Naive B cell (primary cell): ENCODE data around the gene RUVBL2. TPM values are rescaled to one million over a fixed set of nuclear protein-coding genes. Genes with fewer than 3 reads are reported as not detected.

Experiments used
- ATAC-seq, 2 donors: fragments of 150-1000 bp; cut with Tn5 transposase; 2 replicates each; pipeline ENCODE4 v1.10.0; 2021; ENCODE audit warnings: low read depth in 2 of 2, mild to moderate bottlenecking in 2 of 2, moderate library complexity in 2 of 2
- DNase-seq: peaks from one replicate; pipeline ENCODE4 v3.0.0; 2022
- H3K27ac Mint-ChIP-seq, 6 donors: one replicate each; pipeline ENCODE4 v1.8.0; 2020 to 2022; ENCODE audit warnings: mild to moderate bottlenecking in 6 of 6, mixed read lengths in 6 of 6, moderate library complexity in 5 of 6, inconsistent platforms in 2 of 6
- H3K27me3 Mint-ChIP-seq, 3 donors: one replicate each; pipeline ENCODE4 v1.8.0; 2021 to 2022; ENCODE audit warnings: mixed read lengths in 3 of 3, mild to moderate bottlenecking in 1 of 3
- H3K36me3 Mint-ChIP-seq, 2 donors: one replicate each; pipeline ENCODE4 v1.8.0; 2020 to 2022; ENCODE audit warnings: mixed read lengths in 2 of 2, inconsistent platforms in 1 of 2, mild to moderate bottlenecking in 1 of 2
- H3K4me1 Mint-ChIP-seq, 3 donors: one replicate each; pipeline ENCODE4 v1.8.0; 2020 to 2022; ENCODE audit warnings: mixed read lengths in 3 of 3, inconsistent platforms in 1 of 3, mild to moderate bottlenecking in 1 of 3, moderate library complexity in 1 of 3
- H3K4me3 Mint-ChIP-seq, 8 donors: one replicate each; pipeline ENCODE4 v1.8.0; 2020 to 2022; ENCODE audit warnings: mild to moderate bottlenecking in 8 of 8, mixed read lengths in 8 of 8, moderate library complexity in 8 of 8, inconsistent platforms in 2 of 8
- H3K9me3 Mint-ChIP-seq, 7 donors: one replicate each; pipeline ENCODE4 v1.8.0; 2020 to 2022; ENCODE audit warnings: mixed read lengths in 7 of 7, mild to moderate bottlenecking in 5 of 7, inconsistent platforms in 2 of 7, moderate library complexity in 1 of 7
- polyA plus RNA-seq, 6 donors: library from polyadenylated mRNA; unstranded; fragments of 300-500 nt; fragmentation: Illumina TruSeq; gene quantifications; one replicate each; pipeline ENCODE4 v1.2.3, GENCODE V29; 2021; ENCODE audit warnings: low read depth in 6 of 6

RUVBL2 gene
- polyA plus RNA-seq, 6 donors from 2014 or later = 39.7 to 63.2 (median 50.0) TPM

DNA sequence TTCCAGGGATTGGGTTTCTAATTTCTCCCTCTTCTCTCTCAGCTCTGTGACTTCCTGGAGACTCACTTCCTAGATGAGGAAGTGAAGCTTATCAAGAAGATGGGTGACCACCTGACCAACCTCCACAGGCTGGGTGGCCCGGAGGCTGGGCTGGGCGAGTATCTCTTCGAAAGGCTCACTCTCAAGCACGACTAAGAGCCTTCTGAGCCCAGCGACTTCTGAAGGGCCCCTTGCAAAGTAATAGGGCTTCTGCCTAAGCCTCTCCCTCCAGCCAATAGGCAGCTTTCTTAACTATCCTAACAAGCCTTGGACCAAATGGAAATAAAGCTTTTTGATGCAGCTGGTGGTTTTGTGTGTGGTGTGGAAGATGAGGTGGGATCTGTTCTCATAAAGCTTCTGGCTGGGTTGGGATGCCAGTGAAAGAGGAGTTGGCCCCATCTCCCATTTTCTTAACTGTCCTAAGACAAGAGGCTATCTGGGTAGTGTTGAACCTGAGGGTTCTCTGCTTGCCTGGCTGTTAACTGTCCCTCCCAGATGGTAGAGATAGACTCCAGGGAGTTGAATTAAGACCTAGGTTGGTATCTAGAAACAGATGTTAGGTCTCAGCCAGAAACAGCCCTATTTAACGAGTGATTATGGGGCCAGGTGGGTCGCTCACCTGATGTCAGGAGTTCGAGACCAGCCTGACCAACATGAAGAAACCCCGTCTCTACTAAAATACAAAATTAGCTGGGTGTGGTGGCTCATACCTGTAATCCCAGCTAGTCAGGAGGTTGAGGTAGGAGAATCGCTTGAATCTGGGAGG lies 26.9 kb upstream of the RUVBL2 start:
- H3K27ac Mint-ChIP-seq = peak overlapping the region in 4 of 6 donors; percentile 94 to 99 (median 97)
- H3K27me3 Mint-ChIP-seq = no peaks in the 10 kb centered on the region
- ATAC-seq (no peak), DNase-seq (no peak)
- H3K4me1 Mint-ChIP-seq = peaks cover 57 to 69% (median 64%) of the 10 kb centered on the region in 3 donors
- peaks cover 0 to 2% (median 0%) of the 10 kb centered on the region in 7 donors for H3K9me3 Mint-ChIP-seq
- peak overlapping the region; percentile 96 to 100 (median 98) for H3K4me3 Mint-ChIP-seq
- peaks cover 5 to 12% of the 10 kb centered on the region in 2 donors for H3K36me3 Mint-ChIP-seq

DNA sequence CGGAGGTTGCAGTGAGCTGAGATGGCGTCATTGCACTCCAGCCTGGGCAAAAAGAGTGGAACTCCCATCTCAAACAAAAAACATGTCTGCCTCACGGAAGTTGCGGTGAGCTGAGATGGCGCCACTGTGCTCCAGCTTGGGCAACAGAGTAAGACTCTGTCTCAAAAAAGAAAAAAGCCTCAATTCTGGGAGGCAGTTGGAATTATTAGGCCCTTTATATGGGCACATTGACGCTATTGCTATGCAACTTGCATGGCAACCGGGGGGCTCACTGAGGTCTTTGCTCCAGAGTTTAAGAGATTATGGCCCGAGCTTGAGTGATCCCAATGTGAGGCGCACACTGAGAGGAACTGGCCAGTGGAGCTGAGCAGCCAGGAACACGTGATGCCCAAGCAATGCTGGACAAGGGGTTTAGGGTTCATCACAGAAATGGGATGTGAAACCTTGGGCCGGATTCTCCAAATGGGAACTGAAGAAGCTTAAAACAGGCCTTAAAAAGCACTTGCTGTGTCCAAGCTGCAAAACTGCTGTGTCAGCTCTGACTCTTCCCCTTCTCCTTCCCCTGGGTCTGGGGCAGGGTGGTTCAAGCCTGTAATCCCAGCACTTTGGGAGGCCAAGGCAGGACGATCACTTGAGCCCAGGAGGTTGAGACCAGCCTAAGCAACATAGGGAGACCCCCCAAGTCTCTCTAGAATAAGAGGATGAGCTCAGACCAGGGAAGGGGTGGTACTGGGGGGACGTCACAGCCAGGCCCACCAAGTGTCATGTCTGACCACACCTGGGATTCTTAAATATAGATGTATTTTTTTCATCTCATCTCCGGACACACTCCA lies 26.1 kb upstream of the RUVBL2 start:
- Mint-ChIP-seq H3K4me1 (peaks cover 49 to 60% (median 55%) of the 10 kb centered on the region in 3 donors), H3K36me3 (peaks cover 5 to 12% of the 10 kb centered on the region in 2 donors), H3K4me3 (peak overlapping the region in 7 of 8 donors; percentile 5 to 100 (median 57)), H3K27ac (peak overlapping the region in 1 of 6 donors; percentile 75), H3K9me3 (peaks cover 0 to 2% (median 0%) of the 10 kb centered on the region in 7 donors), H3K27me3 (no peaks in the 10 kb centered on the region)
- no peak for ATAC-seq
- no peak for DNase-seq

DNA sequence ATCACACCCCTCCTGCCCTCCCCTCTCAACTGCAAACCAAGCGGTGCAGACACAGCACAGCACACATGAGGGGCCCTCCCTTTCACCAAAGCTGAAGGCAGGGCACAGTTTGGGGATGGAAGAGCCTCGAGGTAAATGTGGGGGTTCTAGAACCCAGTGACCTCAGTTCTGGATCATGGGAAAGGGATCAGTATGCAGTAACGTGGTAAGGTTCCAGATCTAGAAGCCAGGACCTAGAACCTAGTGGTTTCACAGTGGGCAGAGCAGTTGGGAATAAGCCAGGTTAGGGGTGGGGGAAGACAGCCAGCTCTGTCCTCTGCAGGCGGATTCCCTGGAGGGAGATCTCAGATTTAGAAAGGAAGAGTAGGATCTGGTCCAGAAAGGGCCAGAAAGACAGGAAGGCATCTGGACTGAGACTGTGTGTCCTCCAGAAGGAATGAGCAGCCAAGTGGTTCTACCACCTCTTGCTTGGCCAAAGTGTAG lies 25.5 kb upstream of the RUVBL2 start:
- peak overlapping the region in 3 of 6 donors; percentile 17 to 92 (median 29) for H3K27ac Mint-ChIP-seq
- H3K27me3 Mint-ChIP-seq = no peaks in the 10 kb centered on the region
- H3K9me3 Mint-ChIP-seq = peaks cover 0 to 2% (median 0%) of the 10 kb centered on the region in 7 donors
- H3K4me3 Mint-ChIP-seq = peak overlapping the region in 2 of 8 donors; percentile 10 to 98
- ATAC-seq (no peak), DNase-seq (no peak)
- peaks cover 9 to 12% of the 10 kb centered on the region in 2 donors for H3K36me3 Mint-ChIP-seq
- peaks cover 45 to 54% (median 49%) of the 10 kb centered on the region in 3 donors for H3K4me1 Mint-ChIP-seq

DNA sequence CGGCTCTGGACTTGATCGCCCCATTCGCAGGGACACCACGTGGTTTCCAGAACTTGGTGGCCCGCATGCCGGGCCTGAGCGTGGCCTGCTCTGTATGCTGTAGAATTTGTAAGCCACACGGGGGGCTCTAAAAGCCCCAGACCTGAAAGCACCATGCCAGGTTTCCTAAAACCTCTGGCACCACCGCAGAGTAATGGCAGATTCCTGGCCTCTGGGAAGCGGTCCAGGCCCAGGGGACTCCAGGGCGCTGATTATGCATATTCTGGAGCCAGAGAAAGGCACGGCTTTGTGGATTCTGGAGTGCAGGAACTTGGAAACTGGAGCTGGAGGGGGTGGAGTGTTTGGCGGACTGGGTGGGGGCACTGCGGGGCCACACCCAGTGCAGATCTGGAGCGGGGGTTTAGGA lies 24.9 kb upstream of the RUVBL2 start:
- no peak for DNase-seq
- ATAC-seq = no peak
- Mint-ChIP-seq H3K27ac (no peak overlapping the region), H3K36me3 (peaks cover 9 to 12% of the 10 kb centered on the region in 2 donors), H3K9me3 (peaks cover 0 to 2% (median 0%) of the 10 kb centered on the region in 7 donors), H3K4me3 (peak overlapping the region in 1 of 8 donors; percentile 44), H3K27me3 (no peaks in the 10 kb centered on the region), H3K4me1 (peaks cover 40 to 48% (median 43%) of the 10 kb centered on the region in 3 donors)

DNA sequence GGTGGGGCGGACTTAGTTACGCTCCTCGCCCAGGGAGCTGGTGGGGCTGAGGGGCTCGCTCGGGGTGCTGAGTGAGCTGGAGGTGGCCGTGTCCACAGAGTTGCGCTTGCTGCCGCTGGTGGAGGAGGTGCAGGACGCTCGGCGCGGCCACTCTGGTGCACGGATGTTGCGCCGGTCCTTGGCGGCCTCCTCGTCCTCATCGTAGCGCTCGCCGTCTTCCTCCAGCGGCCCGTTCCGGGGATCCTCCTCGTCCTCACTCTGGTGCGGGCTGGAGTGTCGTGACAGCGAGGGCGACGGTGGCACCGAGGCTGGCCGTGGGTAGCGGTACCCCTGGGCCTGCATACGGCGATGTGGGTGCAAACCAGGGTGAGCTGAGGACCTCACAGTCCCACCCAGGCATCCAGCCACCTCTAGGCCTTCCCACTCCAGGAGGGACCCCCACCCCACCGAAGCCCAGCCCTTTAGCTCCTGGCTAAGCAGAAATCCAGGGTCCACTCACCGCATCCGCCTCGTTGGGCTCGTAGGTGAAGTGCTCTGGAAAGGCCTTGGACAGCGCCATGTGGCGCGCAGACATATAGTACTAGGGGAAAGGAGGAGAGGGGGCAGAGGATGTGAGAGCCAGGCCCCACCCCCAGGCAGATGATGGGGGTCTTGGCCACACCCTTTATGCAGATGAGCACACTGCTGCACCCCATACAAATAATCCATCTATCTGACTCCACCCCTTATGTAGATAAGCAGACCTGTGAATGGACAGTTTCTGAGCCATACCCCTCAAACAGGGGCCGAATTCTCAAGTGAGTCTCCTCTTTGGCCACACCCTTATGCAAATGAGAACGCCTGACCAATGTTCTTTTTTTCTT lies 24.2 kb upstream of the RUVBL2 start:
- Mint-ChIP-seq H3K9me3 (peaks cover 0 to 2% (median 0%) of the 10 kb centered on the region in 7 donors), H3K4me1 (peaks cover 33 to 41% (median 36%) of the 10 kb centered on the region in 3 donors), H3K36me3 (peaks cover 9 to 12% of the 10 kb centered on the region in 2 donors), H3K27me3 (no peaks in the 10 kb centered on the region), H3K27ac (no peak overlapping the region), H3K4me3 (peak overlapping the region in 1 of 8 donors; percentile 52)
- DNase-seq = no peak
- ATAC-seq = no peak

GRCh38 chr19:48970139-48970766 lies 23.4 kb upstream of the RUVBL2 start:
- Mint-ChIP-seq H3K4me3 (peak overlapping the region in 1 of 8 donors; percentile 9), H3K27me3 (no peaks in the 10 kb centered on the region), H3K4me1 (peaks cover 26 to 33% (median 28%) of the 10 kb centered on the region in 3 donors), H3K36me3 (peaks cover 9 to 12% of the 10 kb centered on the region in 2 donors), H3K27ac (peak overlapping the region in 1 of 6 donors; percentile 38), H3K9me3 (peaks cover 0 to 2% (median 0%) of the 10 kb centered on the region in 7 donors)
- ATAC-seq (no peak), DNase-seq (no peak)

- Mint-ChIP-seq H3K27me3 (no peaks in the 10 kb centered on the region), H3K36me3 (peaks cover 9 to 12% of the 10 kb centered on the region in 2 donors), H3K9me3 (peaks cover 0 to 2% (median 0%) of the 10 kb centered on the region in 7 donors), H3K27ac (peak overlapping the region in 1 of 6 donors; percentile 52), H3K4me3 (peak overlapping the region in 3 of 8 donors; percentile 3 to 18 (median 9)), H3K4me1 (peaks cover 19 to 29% (median 21%) of the 10 kb centered on the region in 3 donors)
- DNase-seq (peak; percentile 72), ATAC-seq (peak; percentile 95 to 97)
Measured at GRCh38 chr19:48970923-48971395, 22.7 kb upstream of the RUVBL2 start.

DNA sequence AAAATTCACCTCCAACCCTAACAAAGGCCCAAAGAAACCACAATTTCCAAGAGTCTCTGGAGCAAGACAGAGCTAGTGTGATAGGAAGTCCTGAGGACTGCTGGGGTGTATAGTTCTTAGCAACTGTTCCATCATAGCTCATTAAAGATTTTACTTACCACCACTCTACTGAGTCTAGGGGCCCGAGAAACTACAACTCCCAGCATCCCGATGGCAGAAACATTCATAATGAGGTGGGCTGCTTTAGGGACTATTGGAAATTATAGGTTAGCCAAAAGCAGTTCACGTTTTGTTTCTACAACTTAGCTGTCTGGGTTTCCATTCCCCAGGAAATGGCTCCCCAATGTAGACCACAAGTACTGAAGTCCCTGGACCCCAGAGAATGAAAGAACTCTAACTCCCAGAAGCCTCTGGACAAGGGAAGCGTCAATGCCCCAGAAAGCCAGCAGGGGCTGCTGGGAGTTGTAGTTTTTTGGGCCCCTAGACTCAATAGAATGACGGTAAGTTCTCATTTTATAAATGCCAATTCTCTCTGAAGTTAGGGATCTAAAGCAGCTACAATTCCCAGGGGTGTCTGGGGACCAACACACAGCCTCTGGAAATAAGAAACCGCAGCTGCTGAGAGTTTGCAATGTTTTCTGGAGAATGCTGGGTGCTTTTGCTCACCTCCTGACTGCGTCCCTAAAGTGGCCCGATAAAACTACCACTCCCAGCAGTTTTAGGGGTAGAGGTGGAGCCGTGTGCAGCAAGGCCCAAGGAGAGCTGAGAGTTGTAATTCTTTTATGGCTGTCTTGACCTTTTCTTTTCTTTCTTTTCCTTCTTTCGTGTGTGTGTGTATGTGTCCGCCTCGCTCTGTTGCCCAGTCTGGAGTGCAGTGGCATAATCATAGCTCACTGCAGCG lies 17.5 kb upstream of the RUVBL2 start:
- peak overlapping the region in 1 of 8 donors; percentile 71 for H3K4me3 Mint-ChIP-seq
- peak overlapping the region in 3 of 6 donors; percentile 15 to 42 (median 20) for H3K27ac Mint-ChIP-seq
- peaks cover 0 to 2% (median 0%) of the 10 kb centered on the region in 7 donors for H3K9me3 Mint-ChIP-seq

DNA sequence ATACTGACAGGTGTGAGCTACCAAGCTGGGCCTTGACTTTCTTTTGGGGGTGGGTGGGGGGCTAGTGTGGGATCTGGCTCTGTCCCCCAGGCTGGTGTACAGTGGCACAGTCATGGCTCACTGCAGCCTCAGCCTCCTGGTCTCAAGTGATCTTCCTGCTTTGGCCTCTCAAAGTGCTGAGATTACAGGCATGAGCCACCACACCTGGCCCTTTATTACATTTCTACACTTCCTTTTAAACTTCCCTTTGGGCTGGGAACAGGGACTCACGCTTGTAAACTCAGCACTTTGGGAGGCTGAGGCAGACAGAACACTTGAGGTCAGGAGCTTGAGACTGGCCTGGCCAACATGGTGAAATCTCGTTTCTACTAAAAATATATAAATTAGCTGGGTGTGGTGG lies 16.6 kb upstream of the RUVBL2 start:
- Mint-ChIP-seq H3K36me3 (peaks cover 4 to 7% of the 10 kb centered on the region in 2 donors), H3K9me3 (peaks cover 0 to 2% (median 0%) of the 10 kb centered on the region in 7 donors), H3K27ac (no peak overlapping the region), H3K4me3 (no peak overlapping the region), H3K27me3 (no peaks in the 10 kb centered on the region), H3K4me1 (peaks cover 0 to 10% (median 5%) of the 10 kb centered on the region in 3 donors)
- ATAC-seq (no peak), DNase-seq (no peak)

More for the DNA sequence above, 17.5 kb upstream of the RUVBL2 start:
- DNase-seq (peak; percentile 37), ATAC-seq (peak; percentile 73 to 74)
- Mint-ChIP-seq H3K4me1 (peaks cover under 1 to 10% (median 4%) of the 10 kb centered on the region in 3 donors), H3K36me3 (peaks cover 4 to 7% of the 10 kb centered on the region in 2 donors), H3K27me3 (no peaks in the 10 kb centered on the region)

GRCh38 chr19:48982280-48982679 lies 11.4 kb upstream of the RUVBL2 start:
- ATAC-seq = no peak
- Mint-ChIP-seq H3K27ac (peak overlapping the region in 1 of 6 donors; percentile 34), H3K4me3 (no peak overlapping the region), H3K36me3 (peaks cover 0 to 7% of the 10 kb centered on the region in 2 donors), H3K9me3 (no peaks in the 10 kb centered on the region), H3K4me1 (peaks cover 0 to 8% (median 4%) of the 10 kb centered on the region in 3 donors), H3K27me3 (no peaks in the 10 kb centered on the region)
- no peak for DNase-seq

DNA sequence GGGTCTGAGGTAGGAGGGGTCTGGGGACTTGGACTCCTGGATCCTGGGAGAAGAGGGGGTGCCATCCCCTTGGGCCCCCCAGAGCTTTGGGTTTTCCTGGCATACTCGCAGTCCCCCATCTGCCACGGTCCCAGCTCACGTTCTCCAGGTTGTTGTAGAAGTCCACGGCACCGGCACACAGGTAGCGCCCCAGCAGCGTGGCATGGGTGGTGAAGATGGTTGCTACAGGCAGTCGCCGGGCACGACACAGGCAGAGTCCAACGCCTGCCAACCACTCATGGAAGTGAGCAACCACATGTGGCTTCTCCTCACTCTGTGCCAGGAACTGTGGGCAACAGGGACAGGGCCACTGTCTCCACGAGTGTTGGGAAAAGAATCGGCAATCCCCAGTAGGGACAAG lies 8.0 kb upstream of the RUVBL2 start:
- ATAC-seq = no peak
- Mint-ChIP-seq H3K36me3 (peaks cover 9 to 17% of the 10 kb centered on the region in 2 donors), H3K4me3 (no peak overlapping the region), H3K4me1 (peaks cover 0 to 18% (median 14%) of the 10 kb centered on the region in 3 donors), H3K9me3 (no peaks in the 10 kb centered on the region), H3K27me3 (no peaks in the 10 kb centered on the region), H3K27ac (no peak overlapping the region)
- no peak for DNase-seq
